Measurements from ENCODE around the gene GPAM. TPM values are rescaled to one million over a fixed set of nuclear protein-coding genes. Genes with fewer than 3 reads are reported as not detected.
"Not testable (repeated sequence)": the region's sequence is repeated elsewhere in the genome, so short reads cannot be mapped to it uniquely, and the experiment has no call there.

Gene GPAM
- total and polyA plus RNA-seq, 2 experiments from 2014 or later = 4.7 to 11.1 TPM

GRCh38 chr10:112208292-112208691 lies 24.7 kb upstream of the GPAM start:
- no peak overlapping the region for H3K27ac ChIP-seq

DNA sequence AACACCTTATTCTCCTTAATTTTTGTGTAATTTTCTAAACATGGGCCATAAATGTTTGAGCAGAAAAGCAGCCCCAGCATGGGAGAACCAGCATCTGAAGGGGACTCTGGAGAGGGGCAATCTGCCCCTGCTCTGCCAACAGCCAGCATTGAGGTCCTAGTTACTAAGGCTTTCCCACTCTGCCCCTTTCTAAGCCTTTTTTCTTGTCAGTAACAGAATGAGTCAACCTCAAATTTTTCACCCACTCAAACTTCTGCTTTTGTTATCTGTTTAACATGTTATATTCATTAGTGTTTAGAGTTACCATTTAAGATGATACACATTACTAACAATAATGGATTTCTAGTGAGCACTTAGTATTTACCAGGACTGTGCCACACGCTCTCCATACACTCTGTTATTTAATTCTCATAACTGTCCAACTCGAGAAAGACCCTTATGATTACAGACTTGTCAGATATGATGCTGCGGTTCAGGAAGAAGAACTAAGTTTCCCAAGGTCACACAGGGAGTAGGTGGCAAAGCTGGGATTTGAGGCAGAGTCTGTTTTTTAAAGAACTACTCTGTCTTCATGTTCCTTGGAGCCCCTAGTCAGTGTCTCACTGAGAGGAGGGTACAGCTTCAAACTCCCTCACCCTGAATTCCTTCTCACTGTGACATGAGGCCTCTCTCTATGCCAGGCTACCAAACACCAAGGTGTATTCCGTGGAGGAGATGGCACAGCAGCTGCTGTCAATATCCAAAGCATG lies 19.9 kb upstream of the GPAM start:
- H3K9me3 ChIP-seq (ENCODE audit: low read depth) = no peaks in the 10 kb centered on the region
- DNase-seq (ENCODE audit: low read depth in 1 of 2, low spot score in 1 of 2) = no peak
- peaks cover 7% of the 10 kb centered on the region for H3K4me1 ChIP-seq (ENCODE audit: low read depth)
- no peaks in the 10 kb centered on the region for H3K27me3 ChIP-seq
- no peak overlapping the region for H3K4me3 ChIP-seq
- H3K36me3 ChIP-seq = no peaks in the 10 kb centered on the region
- TF ChIP-seq CTCF (IDR thresholded peaks at IDR 0.05; ENCODE audit: low read depth, low read length) = no peak
- H3K27ac ChIP-seq = no peak overlapping the region

More at GRCh38 chr10:112208292-112208691, 24.7 kb upstream of the GPAM start:
- no peak overlapping the region for H3K4me3 ChIP-seq
- no peaks in the 10 kb centered on the region for H3K27me3 ChIP-seq
- peaks cover 4% of the 10 kb centered on the region for H3K4me1 ChIP-seq (ENCODE audit: low read depth)
- no peaks in the 10 kb centered on the region for H3K36me3 ChIP-seq
- no peaks in the 10 kb centered on the region for H3K9me3 ChIP-seq (ENCODE audit: low read depth)
- TF ChIP-seq CTCF (IDR thresholded peaks at IDR 0.05; ENCODE audit: low read depth, low read length) = no peak
- DNase-seq (ENCODE audit: low read depth in 1 of 2, low spot score in 1 of 2) = no peak

- no peaks in the 10 kb centered on the region for H3K27me3 ChIP-seq
- no peak overlapping the region for H3K4me3 ChIP-seq
- no peaks in the 10 kb centered on the region for H3K9me3 ChIP-seq (ENCODE audit: low read depth)
- H3K36me3 ChIP-seq = no peaks in the 10 kb centered on the region
- H3K27ac ChIP-seq = no peak overlapping the region
- no peak for TF ChIP-seq CTCF (IDR thresholded peaks at IDR 0.05; ENCODE audit: low read depth, low read length)
- H3K4me1 ChIP-seq (ENCODE audit: low read depth) = peaks cover 3% of the 10 kb centered on the region
- DNase-seq (ENCODE audit: low read depth in 1 of 2, low spot score in 1 of 2) = no peak
Observed at GRCh38 chr10:112202561-112203241, 19.1 kb upstream of the GPAM start.

GRCh38 chr10:112202076-112202475 lies 18.5 kb upstream of the GPAM start:
- no peaks in the 10 kb centered on the region for H3K36me3 ChIP-seq
- TF ChIP-seq CTCF (IDR thresholded peaks at IDR 0.05; ENCODE audit: low read depth, low read length) = no peak
- H3K4me3 ChIP-seq = no peak overlapping the region
- no peak for DNase-seq (ENCODE audit: low read depth in 1 of 2, low spot score in 1 of 2)
- peaks cover 3% of the 10 kb centered on the region for H3K4me1 ChIP-seq (ENCODE audit: low read depth)
- H3K9me3 ChIP-seq (ENCODE audit: low read depth) = no peaks in the 10 kb centered on the region
- H3K27me3 ChIP-seq = no peaks in the 10 kb centered on the region
- H3K27ac ChIP-seq = no peak overlapping the region

GRCh38 chr10:112201334-112201733 lies 17.8 kb upstream of the GPAM start:
- no peak for DNase-seq (ENCODE audit: low read depth in 1 of 2, low spot score in 1 of 2)
- TF ChIP-seq CTCF (IDR thresholded peaks at IDR 0.05; ENCODE audit: low read depth, low read length) = no peak
- H3K4me1 ChIP-seq (ENCODE audit: low read depth) = peaks cover 3% of the 10 kb centered on the region
- no peaks in the 10 kb centered on the region for H3K9me3 ChIP-seq (ENCODE audit: low read depth)
- no peak overlapping the region for H3K27ac ChIP-seq
- no peaks in the 10 kb centered on the region for H3K36me3 ChIP-seq
- no peaks in the 10 kb centered on the region for H3K27me3 ChIP-seq
- H3K4me3 ChIP-seq = no peak overlapping the region

DNA sequence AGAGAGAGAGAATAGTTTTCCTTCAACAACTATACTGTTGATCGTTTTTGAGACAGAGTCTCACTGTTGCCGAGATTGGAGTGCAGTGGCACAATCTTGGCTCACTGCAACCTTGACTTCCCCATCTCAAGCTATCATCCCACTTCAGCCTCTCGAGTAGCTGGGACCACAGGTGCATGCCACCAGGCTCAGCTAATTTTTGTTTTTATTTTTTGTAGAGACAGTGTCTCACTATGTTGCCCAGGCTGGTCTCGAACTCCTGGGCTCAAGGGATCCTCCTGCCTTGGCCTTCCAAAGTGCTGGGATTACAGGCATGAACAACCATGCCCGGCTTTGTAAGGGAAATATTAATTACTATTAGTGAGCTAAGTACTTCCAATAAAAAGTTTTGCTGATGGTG lies 16.7 kb upstream of the GPAM start:
- not testable (repeated sequence) for H3K36me3 ChIP-seq; H3K27ac ChIP-seq; H3K27me3 ChIP-seq; DNase-seq (ENCODE audit: low read depth in 1 of 2, low spot score in 1 of 2); H3K4me3 ChIP-seq; H3K9me3 ChIP-seq (ENCODE audit: low read depth); H3K4me1 ChIP-seq (ENCODE audit: low read depth)

DNA sequence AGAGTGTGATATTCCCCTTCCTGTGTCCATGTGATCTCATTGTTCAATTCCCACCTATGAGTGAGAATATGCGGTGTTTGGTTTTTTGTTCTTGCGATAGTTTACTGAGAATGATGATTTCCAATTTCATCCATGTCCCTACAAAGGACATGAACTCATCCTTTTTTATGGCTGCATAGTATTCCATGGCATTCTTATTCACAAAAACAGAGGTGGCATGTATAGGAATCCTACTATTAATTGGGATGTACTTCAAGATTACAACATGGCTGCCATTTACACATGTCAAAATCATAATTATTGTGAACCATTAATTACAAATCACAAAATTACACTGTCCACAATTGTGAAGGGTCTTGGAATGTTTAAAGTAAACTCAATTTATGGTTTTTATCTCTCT lies 14.1 kb upstream of the GPAM start:
- not testable (repeated sequence) for H3K4me1 ChIP-seq (ENCODE audit: low read depth); H3K36me3 ChIP-seq; H3K9me3 ChIP-seq (ENCODE audit: low read depth); DNase-seq (ENCODE audit: low read depth in 1 of 2, low spot score in 1 of 2); H3K27ac ChIP-seq; H3K4me3 ChIP-seq; H3K27me3 ChIP-seq
